ENCODE measurements around the gene CHRNB4.
"Not testable (repeated sequence)": the region's sequence is repeated elsewhere in the genome, so short reads cannot be mapped to it uniquely, and the experiment has no call there.

The CHRNB4 gene

GRCh38 chr15:78618064-78618463, 22.9 kb downstream of the CHRNB4 start:
- FAIRE-seq = no peak
- no peak for DNase-seq (ENCODE audit: insufficient read length, low spot score)

GRCh38 chr15:78617516-78617915, 23.5 kb downstream of the CHRNB4 start:
- DNase-seq (ENCODE audit: insufficient read length, low spot score) (no peak), FAIRE-seq (no peak)

GRCh38 chr15:78617076-78617475, 23.9 kb downstream of the CHRNB4 start:
- FAIRE-seq = no peak
- DNase-seq (ENCODE audit: insufficient read length, low spot score) = no peak

- DNase-seq (ENCODE audit: insufficient read length, low spot score) (no peak), FAIRE-seq (no peak)
These were observed 24.5 kb downstream of the CHRNB4 start for GRCh38 chr15:78616506-78616905.

- FAIRE-seq (no peak), DNase-seq (ENCODE audit: insufficient read length, low spot score) (no peak)
These were observed 25.8 kb downstream of the CHRNB4 start for GRCh38 chr15:78615151-78615589.

GRCh38 chr15:78614021-78614420, 27.0 kb downstream of the CHRNB4 start:
- no peak for FAIRE-seq
- no peak for DNase-seq (ENCODE audit: insufficient read length, low spot score)

- not testable (repeated sequence) for FAIRE-seq; DNase-seq (ENCODE audit: insufficient read length, low spot score)
These were observed 31.5 kb downstream of the CHRNB4 start for GRCh38 chr15:78609551-78609950.

- no peak for DNase-seq (ENCODE audit: insufficient read length, low spot score)
- FAIRE-seq = no peak
These were observed 35.3 kb downstream of the CHRNB4 start for GRCh38 chr15:78605680-78606079.

- FAIRE-seq = no peak
- DNase-seq (ENCODE audit: insufficient read length, low spot score) = no peak
These were observed 35.8 kb downstream of the CHRNB4 start for GRCh38 chr15:78605201-78605600.

GRCh38 chr15:78604420-78604819, 36.6 kb downstream of the CHRNB4 start:
- DNase-seq (ENCODE audit: insufficient read length, low spot score) = no peak
- FAIRE-seq = no peak

GRCh38 chr15:78603467-78603866, 37.5 kb downstream of the CHRNB4 start:
- FAIRE-seq (no peak), DNase-seq (ENCODE audit: insufficient read length, low spot score) (no peak)

- no peak for FAIRE-seq
- no peak for DNase-seq (ENCODE audit: insufficient read length, low spot score)
These were observed 41.8 kb downstream of the CHRNB4 start for GRCh38 chr15:78599189-78599588.

GRCh38 chr15:78598348-78598747, 42.7 kb downstream of the CHRNB4 start:
- DNase-seq (ENCODE audit: insufficient read length, low spot score) = no peak
- FAIRE-seq = no peak

- no peak for DNase-seq (ENCODE audit: insufficient read length, low spot score)
- no peak for FAIRE-seq
These were observed 43.4 kb downstream of the CHRNB4 start for GRCh38 chr15:78597583-78597982.

- FAIRE-seq (no peak), DNase-seq (ENCODE audit: insufficient read length, low spot score) (no peak)
These were observed 66.1 kb downstream of the CHRNB4 start for GRCh38 chr15:78574944-78575343.
